ENCODE measurements around the gene CMIP. TPM values are rescaled to one million over a fixed set of nuclear protein-coding genes. Genes with fewer than 3 reads are reported as not detected.

The CMIP gene
- polyA plus RNA-seq, 1 donor from 2014 or later = 15.1 TPM

DNA sequence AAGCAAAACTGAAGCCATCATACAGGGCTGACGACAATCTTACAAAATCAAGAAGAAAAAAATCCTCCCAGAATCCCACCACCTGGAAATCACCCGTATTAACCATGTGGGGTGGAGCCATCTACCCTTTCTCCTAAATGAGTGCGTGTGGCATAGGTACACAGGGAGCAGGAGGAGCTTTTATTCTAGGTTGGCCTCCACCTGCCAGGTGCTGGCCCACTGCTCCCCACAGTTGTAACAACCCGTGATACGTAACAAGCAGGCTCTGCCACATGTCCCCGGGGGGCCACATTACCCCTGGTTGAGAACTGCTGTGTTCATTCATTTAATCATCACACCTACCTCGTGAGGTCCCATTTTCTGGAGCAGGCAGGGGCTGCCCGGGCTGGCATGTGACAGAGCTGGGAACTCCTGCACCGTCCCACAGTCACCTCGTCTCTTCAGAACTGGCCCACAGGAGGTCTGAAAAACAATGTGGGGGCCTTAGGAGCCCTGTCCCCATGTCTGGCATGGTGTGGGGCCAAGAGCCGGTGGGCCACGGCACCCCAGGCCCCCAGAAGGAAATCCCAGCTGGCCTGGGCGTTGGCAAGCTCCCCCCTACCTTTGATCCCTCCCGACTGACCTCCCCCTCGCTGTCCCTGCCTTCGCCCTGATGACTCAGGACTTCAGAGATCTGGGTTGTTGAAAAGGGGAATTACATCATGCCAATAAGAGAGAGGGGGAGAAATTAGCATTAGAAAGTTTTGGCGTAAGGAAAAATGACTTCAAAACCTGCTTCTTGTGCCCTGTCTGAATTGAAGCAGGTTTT, 12.9 kb downstream of the CMIP start:
- no peak overlapping the region for H3K4me2 ChIP-seq (ENCODE audit: low read length)
- H4K20me1 ChIP-seq (ENCODE audit: insufficient read depth) = peaks cover 29% of the 10 kb centered on the region

GRCh38 chr16:81458149-81458669, 13.6 kb downstream of the CMIP start:
- H3K4me3 ChIP-seq (ENCODE audit: low read length) = no peak overlapping the region
- H4K20me1 ChIP-seq (ENCODE audit: insufficient read depth) = peaks cover 32% of the 10 kb centered on the region
- no peak overlapping the region for H3K4me2 ChIP-seq (ENCODE audit: low read length)
- H3K9ac ChIP-seq (ENCODE audit: low read length) = no peak overlapping the region
- H3K36me3 ChIP-seq (ENCODE audit: insufficient read depth, low read length) = no peaks in the 10 kb centered on the region
- TF ChIP-seq SMC3 (conservative IDR thresholded peaks at IDR 0.05; ENCODE audit: poor library complexity) (no peak), MXI1 (conservative IDR thresholded peaks at IDR 0.05; ENCODE audit: poor library complexity, severe bottlenecking) (no peak), POLR2AphosphoS5 (IDR thresholded peaks at IDR 0.05) (no peak)
- TF ChIP-seq, protein P1, sequence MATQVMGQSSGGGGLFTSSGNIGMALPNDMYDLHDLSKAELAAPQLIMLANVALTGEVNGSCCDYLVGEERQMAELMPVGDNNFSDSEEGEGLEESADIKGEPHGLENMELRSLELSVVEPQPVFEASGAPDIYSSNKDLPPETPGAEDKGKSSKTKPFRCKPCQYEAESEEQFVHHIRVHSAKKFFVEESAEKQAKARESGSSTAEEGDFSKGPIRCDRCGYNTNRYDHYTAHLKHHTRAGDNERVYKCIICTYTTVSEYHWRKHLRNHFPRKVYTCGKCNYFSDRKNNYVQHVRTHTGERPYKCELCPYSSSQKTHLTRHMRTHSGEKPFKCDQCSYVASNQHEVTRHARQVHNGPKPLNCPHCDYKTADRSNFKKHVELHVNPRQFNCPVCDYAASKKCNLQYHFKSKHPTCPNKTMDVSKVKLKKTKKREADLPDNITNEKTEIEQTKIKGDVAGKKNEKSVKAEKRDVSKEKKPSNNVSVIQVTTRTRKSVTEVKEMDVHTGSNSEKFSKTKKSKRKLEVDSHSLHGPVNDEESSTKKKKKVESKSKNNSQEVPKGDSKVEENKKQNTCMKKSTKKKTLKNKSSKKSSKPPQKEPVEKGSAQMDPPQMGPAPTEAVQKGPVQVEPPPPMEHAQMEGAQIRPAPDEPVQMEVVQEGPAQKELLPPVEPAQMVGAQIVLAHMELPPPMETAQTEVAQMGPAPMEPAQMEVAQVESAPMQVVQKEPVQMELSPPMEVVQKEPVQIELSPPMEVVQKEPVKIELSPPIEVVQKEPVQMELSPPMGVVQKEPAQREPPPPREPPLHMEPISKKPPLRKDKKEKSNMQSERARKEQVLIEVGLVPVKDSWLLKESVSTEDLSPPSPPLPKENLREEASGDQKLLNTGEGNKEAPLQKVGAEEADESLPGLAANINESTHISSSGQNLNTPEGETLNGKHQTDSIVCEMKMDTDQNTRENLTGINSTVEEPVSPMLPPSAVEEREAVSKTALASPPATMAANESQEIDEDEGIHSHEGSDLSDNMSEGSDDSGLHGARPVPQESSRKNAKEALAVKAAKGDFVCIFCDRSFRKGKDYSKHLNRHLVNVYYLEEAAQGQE (IDR thresholded peaks at IDR 0.05; ENCODE audit: borderline replicate concordance) = no peak
- no peaks in the 10 kb centered on the region for H3K27me3 ChIP-seq (ENCODE audit: insufficient read depth, low read depth, low read length)
- H2AFZ ChIP-seq (ENCODE audit: low read depth, low read length) = no peak overlapping the region
- H3F3A ChIP-seq (ENCODE audit: insufficient read depth, low read length, poor library complexity, severe bottlenecking) = no peaks in the 10 kb centered on the region
- H3K27ac ChIP-seq (ENCODE audit: low read length) = no peak overlapping the region
- no peaks in the 10 kb centered on the region for H3K9me3 ChIP-seq (ENCODE audit: low read length)
- no peaks in the 10 kb centered on the region for H3K9me2 ChIP-seq (ENCODE audit: insufficient read depth, low read length)
- H3K79me2 ChIP-seq (replicated peaks; ENCODE audit: insufficient read depth, low read length) = peaks cover 83% of the 10 kb centered on the region

More for the DNA sequence above, 12.9 kb downstream of the CMIP start:
- no peaks in the 10 kb centered on the region for H3K27me3 ChIP-seq (ENCODE audit: insufficient read depth, low read depth, low read length)
- no peak overlapping the region for H3K4me3 ChIP-seq (ENCODE audit: low read length)
- no peak overlapping the region for H2AFZ ChIP-seq (ENCODE audit: low read depth, low read length)
- no peaks in the 10 kb centered on the region for H3F3A ChIP-seq (ENCODE audit: insufficient read depth, low read length, poor library complexity, severe bottlenecking)
- no peaks in the 10 kb centered on the region for H3K36me3 ChIP-seq (ENCODE audit: insufficient read depth, low read length)
- H3K79me2 ChIP-seq (replicated peaks; ENCODE audit: insufficient read depth, low read length) = peaks cover 85% of the 10 kb centered on the region
- H3K9ac ChIP-seq (ENCODE audit: low read length) = no peak overlapping the region
- TF ChIP-seq RAD21 (conservative IDR thresholded peaks at IDR 0.05) = no peak
- TF ChIP-seq EZH2 (IDR thresholded peaks at IDR 0.05; ENCODE audit: borderline replicate concordance, insufficient read depth, low read length, poor library complexity, severe bottlenecking) = no peak
- TF ChIP-seq SMC3 (conservative IDR thresholded peaks at IDR 0.05; ENCODE audit: poor library complexity) = no peak
- no peak for TF ChIP-seq POLR2AphosphoS5 (IDR thresholded peaks at IDR 0.05)
- no peak for TF ChIP-seq EP300 (conservative IDR thresholded peaks at IDR 0.05; ENCODE audit: poor library complexity, severe bottlenecking)
- TF ChIP-seq, protein P1 (IDR thresholded peaks at IDR 0.05; ENCODE audit: borderline replicate concordance) = no peak
- no peak for TF ChIP-seq CTCF (IDR thresholded peaks at IDR 0.05; ENCODE audit: poor library complexity, severe bottlenecking)
- TF ChIP-seq MXI1 (conservative IDR thresholded peaks at IDR 0.05; ENCODE audit: poor library complexity, severe bottlenecking) = no peak
- no peak for TF ChIP-seq TAF1 (IDR thresholded peaks at IDR 0.05; ENCODE audit: low read depth)
- H3K27ac ChIP-seq (ENCODE audit: low read length) = no peak overlapping the region
- H3K9me2 ChIP-seq (ENCODE audit: insufficient read depth, low read length) = no peaks in the 10 kb centered on the region
- H3K9me3 ChIP-seq (ENCODE audit: low read length) = no peaks in the 10 kb centered on the region
